ENCODE measurements around the gene HERPUD1. TPM values are rescaled to one million over a fixed set of nuclear protein-coding genes. Genes with fewer than 3 reads are reported as not detected.

The HERPUD1 gene
- total and polyA plus RNA-seq, 2 of the 13 experiments (the other 11 are each of a cell fraction or from before 2014, with no cell fraction given), result 96.2 to 323 TPM

GRCh38 chr16:56972403-56973293 is 40.7 kb downstream of the HERPUD1 start (continued):
- TF ChIP-seq, protein P1, sequence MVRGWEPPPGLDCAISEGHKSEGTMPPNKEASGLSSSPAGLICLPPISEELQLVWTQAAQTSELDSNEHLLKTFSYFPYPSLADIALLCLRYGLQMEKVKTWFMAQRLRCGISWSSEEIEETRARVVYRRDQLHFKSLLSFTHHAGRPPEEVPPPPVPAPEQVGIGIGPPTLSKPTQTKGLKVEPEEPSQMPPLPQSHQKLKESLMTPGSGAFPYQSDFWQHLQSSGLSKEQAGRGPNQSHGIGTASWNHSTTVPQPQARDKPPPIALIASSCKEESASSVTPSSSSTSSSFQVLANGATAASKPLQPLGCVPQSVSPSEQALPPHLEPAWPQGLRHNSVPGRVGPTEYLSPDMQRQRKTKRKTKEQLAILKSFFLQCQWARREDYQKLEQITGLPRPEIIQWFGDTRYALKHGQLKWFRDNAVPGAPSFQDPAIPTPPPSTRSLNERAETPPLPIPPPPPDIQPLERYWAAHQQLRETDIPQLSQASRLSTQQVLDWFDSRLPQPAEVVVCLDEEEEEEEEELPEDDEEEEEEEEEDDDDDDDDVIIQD (CRISPR knock-in tag; IDR thresholded peaks at IDR 0.05; ENCODE audit: low read depth), result no peak
- no peak for TF ChIP-seq ZSCAN25 (CRISPR knock-in tag; IDR thresholded peaks at IDR 0.05)
- no peak for TF ChIP-seq PATZ1 (CRISPR knock-in tag; IDR thresholded peaks at IDR 0.05)
- no peak for TF ChIP-seq SIX4 (CRISPR knock-in tag; IDR thresholded peaks at IDR 0.05)
- TF ChIP-seq ZNF678 (CRISPR knock-in tag; IDR thresholded peaks at IDR 0.05), result no peak
- no peak for TF ChIP-seq ADNP (CRISPR knock-in tag; IDR thresholded peaks at IDR 0.05)
- no peak for TF ChIP-seq KAT2B (IDR thresholded peaks at IDR 0.05; ENCODE audit: borderline replicate concordance, low read depth, low read length)
- TF ChIP-seq ZSCAN31 (CRISPR knock-in tag; IDR thresholded peaks at IDR 0.05; ENCODE audit: low read depth), result no peak
- no peak for TF ChIP-seq ARNT (IDR thresholded peaks at IDR 0.05)
- no peak for TF ChIP-seq ZNF672 (CRISPR knock-in tag; IDR thresholded peaks at IDR 0.05)
- TF ChIP-seq MED1 (CRISPR knock-in tag; IDR thresholded peaks at IDR 0.05), result peak; percentile 48; the same call in 1 of the 2 replicates
- 0 out of 2 replicates have a peak, but pooled peaks have one; percentile 52 for TF ChIP-seq ZNF343 (CRISPR knock-in tag; IDR thresholded peaks at IDR 0.05)
- TF ChIP-seq AKNA (CRISPR knock-in tag; IDR thresholded peaks at IDR 0.05; ENCODE audit: borderline replicate concordance), result no peak
- TF ChIP-seq ATM (IDR thresholded peaks at IDR 0.05; ENCODE audit: borderline replicate concordance), result no peak
- TF ChIP-seq SAP130 (CRISPR knock-in tag; IDR thresholded peaks at IDR 0.05; ENCODE audit: low read depth), result peak; percentile 60
- TF ChIP-seq ZNF263 (CRISPR knock-in tag; IDR thresholded peaks at IDR 0.05), result no peak
- TF ChIP-seq, protein P2, sequence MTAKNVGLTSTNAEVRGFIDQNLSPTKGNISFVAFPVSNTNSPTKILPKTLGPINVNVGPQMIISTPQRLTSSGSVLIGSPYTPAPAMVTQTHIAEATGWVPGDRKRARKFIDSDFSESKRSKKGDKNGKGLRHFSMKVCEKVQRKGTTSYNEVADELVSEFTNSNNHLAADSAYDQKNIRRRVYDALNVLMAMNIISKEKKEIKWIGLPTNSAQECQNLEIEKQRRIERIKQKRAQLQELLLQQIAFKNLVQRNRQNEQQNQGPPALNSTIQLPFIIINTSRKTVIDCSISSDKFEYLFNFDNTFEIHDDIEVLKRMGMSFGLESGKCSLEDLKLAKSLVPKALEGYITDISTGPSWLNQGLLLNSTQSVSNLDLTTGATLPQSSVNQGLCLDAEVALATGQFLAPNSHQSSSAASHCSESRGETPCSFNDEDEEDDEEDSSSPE (CRISPR knock-in tag; IDR thresholded peaks at IDR 0.05), result peak; percentile 29; the same call in 1 of the 2 replicates
- TF ChIP-seq, protein P3, sequence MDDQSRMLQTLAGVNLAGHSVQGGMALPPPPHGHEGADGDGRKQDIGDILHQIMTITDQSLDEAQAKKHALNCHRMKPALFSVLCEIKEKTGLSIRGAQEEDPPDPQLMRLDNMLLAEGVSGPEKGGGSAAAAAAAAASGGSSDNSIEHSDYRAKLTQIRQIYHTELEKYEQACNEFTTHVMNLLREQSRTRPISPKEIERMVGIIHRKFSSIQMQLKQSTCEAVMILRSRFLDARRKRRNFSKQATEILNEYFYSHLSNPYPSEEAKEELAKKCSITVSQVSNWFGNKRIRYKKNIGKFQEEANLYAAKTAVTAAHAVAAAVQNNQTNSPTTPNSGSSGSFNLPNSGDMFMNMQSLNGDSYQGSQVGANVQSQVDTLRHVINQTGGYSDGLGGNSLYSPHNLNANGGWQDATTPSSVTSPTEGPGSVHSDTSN (CRISPR knock-in tag; IDR thresholded peaks at IDR 0.05; ENCODE audit: borderline replicate concordance), result no peak
- TF ChIP-seq ERF (CRISPR knock-in tag; IDR thresholded peaks at IDR 0.05), result no peak
- TF ChIP-seq BRCA1 (CRISPR knock-in tag; IDR thresholded peaks at IDR 0.05), result no peak
